Sigmoid colon (tissue), 7 donors: ENCODE data around the gene TMEM174. TPM values are rescaled to one million over a fixed set of nuclear protein-coding genes. Genes with fewer than 3 reads are reported as not detected.

Experiments used
- DNase-seq: peaks from one replicate; pipeline ENCODE4 v3.0.0-alpha.2; 2019
- H3K27ac ChIP-seq, 4 donors: fragments of 200-600 bp; sonication (generic); one replicate each; pipeline ENCODE4 v1.5.1; 2016 to 2019; ENCODE audit warnings: mild to moderate bottlenecking in 1 of 4
- H3K27me3 ChIP-seq, 3 donors: fragments of 200-600 bp; sonication (generic); one replicate each; pipeline ENCODE4 v1.5.1; 2019; ENCODE audit warnings: mild to moderate bottlenecking in 1 of 3
- H3K36me3 ChIP-seq, 4 donors: fragments of 200-600 bp; sonication (generic); one replicate each; pipeline ENCODE4 v1.5.1; 2016 to 2019
- H3K4me1 ChIP-seq, 4 donors: fragments of 200-600 bp; sonication (generic); one replicate each; pipeline ENCODE4 v1.5.1; 2017 to 2019
- H3K4me3 ChIP-seq, 4 donors: fragments of 200-600 bp; sonication (generic); one replicate each; pipeline ENCODE4 v1.5.1; 2017 to 2019; ENCODE audit warnings: mild to moderate bottlenecking in 2 of 4, moderate library complexity in 1 of 4
- H3K9me3 ChIP-seq, 4 donors: fragments of 200-600 bp in 3 of 4; sonication (generic) in 3 of 4; one replicate each; pipeline versions ENCODE4 v1.5.1 to v1.6.1; 2013 to 2019
- EP300 ChIP-seq, 4 donors: sonication (generic); formaldehyde crosslinking; IDR thresholded peaks; one replicate each; pipeline ENCODE4 v1.6.1; 2017; ENCODE audit warnings: antibody characterized with exemption in 4 of 4
- POLR2A ChIP-seq, 2 donors: fragments of 450-650 bp; IDR thresholded peaks; one replicate each; pipeline ENCODE4 v1.6.1; 2016; ENCODE audit warnings: antibody characterized with exemption in 2 of 2, mild to moderate bottlenecking in 2 of 2, moderate library complexity in 2 of 2
- POLR2AphosphoS5 ChIP-seq, 4 donors: sonication (generic); formaldehyde crosslinking; IDR thresholded peaks; one replicate each; pipeline ENCODE4 v1.6.1; 2017; ENCODE audit warnings: antibody characterized with exemption in 4 of 4
- WGBS, 2 donors: extraction: QIAGEN DNeasy Blood & Tissue Kit; methylation state at CpG; one replicate each; pipeline ENCODE4 v1.1.7; 2013; 5-methylcytosine and 5-hydroxymethylcytosine counted together
- intact Hi-C: fragments of 100-400 bp; cut with DNase I; formaldehyde crosslinking; loops from one replicate; pipeline ENCODE4 v1.15.1; 2023
- polyA plus RNA-seq, 3 donors: library from polyadenylated mRNA; stranded (reverse); fragments of 200-250 nt; gene quantifications; one replicate each; pipeline ENCODE4 v1.2.3, GENCODE V29; 2013
- total RNA-seq, 4 donors: library from RNA; depleted of rRNA; stranded (reverse); fragments of >200 nt; gene quantifications; one replicate each; pipeline ENCODE4 v1.1.0, GENCODE V29; 2016
- TF ChIP-seq, protein P1 (sequence below), 4 experiments: fragments of 450-650 bp in 3 of 4; fragments of 200-600 bp in 1 of 4; IDR thresholded peaks; one replicate each; pipeline ENCODE4 v1.5.1; 2016 to 2019; ENCODE audit warnings: antibody characterized with exemption in 4 of 4, mild to moderate bottlenecking in 3 of 4, moderate library complexity in 2 of 4
- donor health status: healthy with polysubstance abuse.
- donor health status: Bipolar disorder and iron deficiency.
- donor health status: healthy.

TMEM174 gene
- total and polyA plus RNA-seq, 7 donors: not detected

DNA sequence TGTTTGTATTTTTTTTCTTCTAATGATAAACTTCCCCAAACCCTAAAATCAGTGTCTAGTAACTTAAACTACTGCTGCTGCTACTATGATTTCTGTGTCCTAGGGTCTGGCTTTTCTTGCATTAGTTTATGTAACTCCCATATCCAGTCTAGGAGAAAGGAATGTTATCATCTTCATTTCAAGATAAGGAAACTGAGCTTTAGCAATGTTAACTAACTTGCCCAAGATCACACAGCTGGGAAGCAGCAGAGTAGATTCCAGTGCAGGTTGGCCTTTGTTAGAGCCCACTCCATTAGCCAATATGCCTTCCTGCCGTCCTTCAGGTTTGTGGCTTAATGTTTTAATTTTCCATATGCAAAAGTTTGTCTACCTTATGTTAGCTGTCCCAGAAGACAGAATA, 42.2 kb upstream of the TMEM174 start:
- peaks cover 0 to under 1% (median 0%) of the 10 kb centered on the region in 3 donors for H3K27me3 ChIP-seq
- DNase-seq: no peak

GRCh38 chr5:73131711-73132425, 41.1 kb upstream of the TMEM174 start:
- 53 to 76% methylated on average over 3 of the region's 3 CpGs for WGBS, 2 donors
- DNase-seq: no peak
- peaks cover 0 to 10% (median 6%) of the 10 kb centered on the region in 3 donors for H3K27me3 ChIP-seq

More for the DNA sequence above, 42.2 kb upstream of the TMEM174 start:
- intact Hi-C loops: no loop called here
- TF ChIP-seq, protein P1, sequence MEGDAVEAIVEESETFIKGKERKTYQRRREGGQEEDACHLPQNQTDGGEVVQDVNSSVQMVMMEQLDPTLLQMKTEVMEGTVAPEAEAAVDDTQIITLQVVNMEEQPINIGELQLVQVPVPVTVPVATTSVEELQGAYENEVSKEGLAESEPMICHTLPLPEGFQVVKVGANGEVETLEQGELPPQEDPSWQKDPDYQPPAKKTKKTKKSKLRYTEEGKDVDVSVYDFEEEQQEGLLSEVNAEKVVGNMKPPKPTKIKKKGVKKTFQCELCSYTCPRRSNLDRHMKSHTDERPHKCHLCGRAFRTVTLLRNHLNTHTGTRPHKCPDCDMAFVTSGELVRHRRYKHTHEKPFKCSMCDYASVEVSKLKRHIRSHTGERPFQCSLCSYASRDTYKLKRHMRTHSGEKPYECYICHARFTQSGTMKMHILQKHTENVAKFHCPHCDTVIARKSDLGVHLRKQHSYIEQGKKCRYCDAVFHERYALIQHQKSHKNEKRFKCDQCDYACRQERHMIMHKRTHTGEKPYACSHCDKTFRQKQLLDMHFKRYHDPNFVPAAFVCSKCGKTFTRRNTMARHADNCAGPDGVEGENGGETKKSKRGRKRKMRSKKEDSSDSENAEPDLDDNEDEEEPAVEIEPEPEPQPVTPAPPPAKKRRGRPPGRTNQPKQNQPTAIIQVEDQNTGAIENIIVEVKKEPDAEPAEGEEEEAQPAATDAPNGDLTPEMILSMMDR (IDR thresholded peaks at IDR 0.05): no peak
- TF ChIP-seq EP300 (IDR thresholded peaks at IDR 0.05) (no peak), POLR2A (IDR thresholded peaks at IDR 0.05) (no peak), POLR2AphosphoS5 (IDR thresholded peaks at IDR 0.05) (no peak)
- H3K4me3 ChIP-seq: no peak overlapping the region
- no peak overlapping the region for H3K27ac ChIP-seq
- 66 to 74% methylated on average over 1 of the region's 1 CpG for WGBS, 2 donors
- no peaks in the 10 kb centered on the region for H3K9me3 ChIP-seq
- H3K4me1 ChIP-seq: no peaks in the 10 kb centered on the region
- H3K36me3 ChIP-seq: no peaks in the 10 kb centered on the region

DNA sequence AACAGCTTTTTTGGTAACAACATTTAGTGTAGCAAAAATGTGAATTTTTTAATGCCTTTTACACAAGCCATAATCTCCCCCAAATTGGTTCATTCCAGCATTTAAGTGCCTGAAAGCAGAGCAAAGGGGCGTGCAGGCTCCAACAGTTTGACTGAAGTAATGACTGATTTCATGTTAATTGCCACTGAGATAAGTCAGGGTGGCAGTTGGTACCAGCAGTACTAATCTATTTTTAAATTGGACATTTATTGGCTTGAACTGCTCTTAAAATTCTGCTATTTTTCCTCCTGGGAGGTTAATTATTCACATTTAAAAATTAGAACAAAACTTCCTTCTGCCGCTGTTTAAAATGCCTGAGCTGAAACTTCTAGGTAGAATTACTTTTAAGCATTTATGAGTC, 40.2 kb upstream of the TMEM174 start:
- no peak overlapping the region for H3K27ac ChIP-seq
- no peaks in the 10 kb centered on the region for H3K36me3 ChIP-seq
- intact Hi-C loops: no loop called here
- H3K4me3 ChIP-seq: no peak overlapping the region
- no peak for DNase-seq
- 35 to 64% methylated on average over 2 of the region's 2 CpGs for WGBS, 2 donors
- H3K4me1 ChIP-seq: no peaks in the 10 kb centered on the region
- no peaks in the 10 kb centered on the region for H3K9me3 ChIP-seq
- TF ChIP-seq POLR2A (IDR thresholded peaks at IDR 0.05): no peak
- no peak for TF ChIP-seq POLR2AphosphoS5 (IDR thresholded peaks at IDR 0.05)
- TF ChIP-seq, protein P1 (IDR thresholded peaks at IDR 0.05): no peak
- no peak for TF ChIP-seq EP300 (IDR thresholded peaks at IDR 0.05)
- H3K27me3 ChIP-seq: peaks cover 0 to 14% (median 6%) of the 10 kb centered on the region in 3 donors

More at GRCh38 chr5:73131711-73132425, 41.1 kb upstream of the TMEM174 start:
- TF ChIP-seq POLR2AphosphoS5 (IDR thresholded peaks at IDR 0.05): no peak
- intact Hi-C loops: no loop called here
- Histone ChIP-seq H3K4me3 (no peak overlapping the region), H3K36me3 (no peaks in the 10 kb centered on the region), H3K4me1 (no peaks in the 10 kb centered on the region), H3K9me3 (no peaks in the 10 kb centered on the region), H3K27ac (no peak overlapping the region)

DNA sequence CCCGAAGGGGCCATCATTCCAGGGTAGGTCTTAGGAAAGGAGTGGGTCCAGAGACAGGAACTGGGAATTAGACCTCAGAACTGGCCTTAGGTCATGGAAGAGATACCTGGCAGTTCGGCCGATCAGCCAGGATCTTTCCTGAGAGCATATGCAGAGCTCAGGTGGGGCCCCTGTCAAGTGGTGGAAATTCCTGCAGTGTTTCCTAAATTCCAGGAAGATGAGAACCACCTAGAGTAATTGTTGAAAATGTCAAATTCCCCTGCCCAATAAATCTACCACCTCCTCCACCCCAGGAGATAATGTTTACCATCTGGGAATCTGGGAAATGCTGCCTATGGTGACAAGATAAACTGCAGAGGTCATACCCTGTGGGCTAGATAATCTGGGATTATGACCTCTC, 38.0 kb upstream of the TMEM174 start:
- H3K36me3 ChIP-seq: no peaks in the 10 kb centered on the region
- DNase-seq: no peak
- H3K27me3 ChIP-seq: peaks cover 0 to 14% (median 6%) of the 10 kb centered on the region in 3 donors
- intact Hi-C loops: no loop called here
- TF ChIP-seq EP300 (IDR thresholded peaks at IDR 0.05): no peak
- TF ChIP-seq, protein P1 (IDR thresholded peaks at IDR 0.05): no peak
- no peak for TF ChIP-seq POLR2A (IDR thresholded peaks at IDR 0.05)
- no peak for TF ChIP-seq POLR2AphosphoS5 (IDR thresholded peaks at IDR 0.05)
- H3K27ac ChIP-seq: no peak overlapping the region
- 93 to 95% methylated on average over 3 of the region's 3 CpGs for WGBS, 2 donors
- no peaks in the 10 kb centered on the region for H3K4me1 ChIP-seq
- H3K4me3 ChIP-seq: no peak overlapping the region
- H3K9me3 ChIP-seq: no peaks in the 10 kb centered on the region

- no peak for DNase-seq
- Histone ChIP-seq H3K27me3 (peaks cover 0 to 14% (median 6%) of the 10 kb centered on the region in 3 donors), H3K4me1 (no peaks in the 10 kb centered on the region), H3K4me3 (no peak overlapping the region), H3K9me3 (no peaks in the 10 kb centered on the region), H3K36me3 (no peaks in the 10 kb centered on the region), H3K27ac (no peak overlapping the region)
- TF ChIP-seq POLR2A (IDR thresholded peaks at IDR 0.05): no peak
- no peak for TF ChIP-seq EP300 (IDR thresholded peaks at IDR 0.05)
- TF ChIP-seq POLR2AphosphoS5 (IDR thresholded peaks at IDR 0.05): no peak
- TF ChIP-seq, protein P1 (IDR thresholded peaks at IDR 0.05): no peak
- 55 to 57% methylated on average over 6 of the region's 6 CpGs for WGBS, 2 donors
- intact Hi-C loops: no loop called here
Observed at GRCh38 chr5:73135429-73136054, 37.5 kb upstream of the TMEM174 start.
